Esophagus squamous epithelium (tissue), 4 donors: Measurements from ENCODE around the gene CLTCL1.

Source experiments
- CTCF ChIP-seq, 6 experiments: fragments of 450-650 bp in 4 of 6; fragments of 200-600 bp in 2 of 6; sonication (generic) in 2 of 6; IDR thresholded peaks; one replicate each; pipeline ENCODE4 v1.5.1; 2016 to 2019; ENCODE audit warnings: antibody characterized with exemption in 6 of 6, mild to moderate bottlenecking in 4 of 6, moderate library complexity in 4 of 6
- POLR2A ChIP-seq, 4 donors: fragments of 450-650 bp; IDR thresholded peaks; one replicate each; pipeline ENCODE4 v1.6.1; 2017; ENCODE audit warnings: antibody characterized with exemption in 4 of 4, mild to moderate bottlenecking in 4 of 4, moderate library complexity in 3 of 4

GRCh38 chr22:19199479-19199878 lies 92.0 kb downstream of the CLTCL1 start:
- TF ChIP-seq CTCF (IDR thresholded peaks at IDR 0.05) = no peak
- no peak for TF ChIP-seq POLR2A (IDR thresholded peaks at IDR 0.05)
